Mesothelial cell of epicardium (in vitro differentiated cells): ENCODE measurements around the gene TICRR. TPM values are rescaled to one million over a fixed set of nuclear protein-coding genes. Genes with fewer than 3 reads are reported as not detected.
A peak's percentile ranks its signal among the peaks of the same experiment; 100 is the strongest.
"Not testable (repeated sequence)": the region's sequence is repeated elsewhere in the genome, so short reads cannot be mapped to it uniquely, and the experiment has no call there.

Source experiments
- DNase-seq, 2 experiments: peaks; one replicate each; pipeline ENCODE4 v3.0.0; 2021; ENCODE audit warnings: low spot score in 2 of 2; ENCODE audit not compliant: unreplicated experiment in 2 of 2
- H3K27ac Mint-ChIP-seq: 2 replicates; pipeline ENCODE4 v1.8.0; 2021; ENCODE audit warnings: mixed read lengths
- H3K27me3 Mint-ChIP-seq: 2 replicates; pipeline ENCODE4 v1.8.0; 2021; ENCODE audit warnings: low read depth, mixed read lengths
- H3K36me3 Mint-ChIP-seq: 2 replicates; pipeline ENCODE4 v1.8.0; 2021; ENCODE audit warnings: mixed read lengths
- H3K4me1 Mint-ChIP-seq: 2 replicates; pipeline ENCODE4 v1.8.0; 2021; ENCODE audit warnings: mixed read lengths
- H3K4me3 Mint-ChIP-seq: 2 replicates; pipeline ENCODE4 v1.8.0; 2021; ENCODE audit warnings: mild to moderate bottlenecking, moderate library complexity, mixed read lengths
- H3K9me3 Mint-ChIP-seq: 2 replicates; pipeline ENCODE4 v1.8.0; 2021; ENCODE audit warnings: mixed read lengths
- total RNA-seq: library from RNA; stranded (reverse); gene quantifications from 3 replicates; pipeline ENCODE4 v1.2.1, GENCODE V29; 2021
- TF ChIP-seq, protein P1 (sequence below): fragments of 200-600 bp; sonication (generic); IDR thresholded peaks from one replicate; pipeline ENCODE4 v1.5.0; 2021; ENCODE audit warnings: antibody characterized with exemption; ENCODE audit not compliant: unreplicated experiment

TICRR gene
- total RNA-seq, 1 donor from 2014 or later, result 10.2 TPM

DNA sequence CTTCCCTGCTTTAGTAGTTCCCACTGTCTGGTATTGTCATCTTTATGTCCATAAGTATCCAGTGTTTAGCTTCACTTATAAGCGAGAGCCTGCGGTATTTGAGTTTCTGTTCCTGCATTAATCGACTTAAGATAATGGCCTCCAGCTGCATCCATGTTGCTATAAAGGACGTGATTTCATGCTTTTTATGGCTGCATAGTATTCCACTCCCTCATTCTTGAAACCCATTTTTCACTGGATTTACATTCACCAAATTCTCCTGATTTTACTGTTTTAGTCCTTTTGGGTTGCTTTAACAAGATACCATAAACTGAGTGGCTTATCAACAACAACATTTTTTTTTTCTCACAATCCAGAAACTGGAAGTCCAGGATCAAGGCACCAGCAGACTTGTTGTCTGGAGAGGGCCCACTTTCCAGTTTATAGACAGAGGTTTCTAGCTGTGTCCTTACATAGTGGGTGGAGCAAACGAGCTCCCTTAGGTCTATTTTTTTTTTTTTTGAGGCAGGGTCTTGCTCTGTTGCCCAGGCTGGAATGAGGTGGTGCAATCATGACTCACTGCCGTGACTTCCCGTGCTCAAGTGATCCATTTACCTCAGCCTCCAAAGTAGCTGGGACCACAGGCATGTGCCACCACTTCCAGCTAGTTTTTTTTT lies 6.1 kb upstream of the TICRR start:
- Mint-ChIP-seq H3K4me3 (no peak overlapping the region), H3K27ac (no peak overlapping the region), H3K9me3 (peaks cover 14% of the 10 kb centered on the region), H3K36me3 (no peaks in the 10 kb centered on the region), H3K27me3 (peaks cover 11% of the 10 kb centered on the region), H3K4me1 (peaks cover 2% of the 10 kb centered on the region)
- DNase-seq, result no peak
- TF ChIP-seq, protein P1, sequence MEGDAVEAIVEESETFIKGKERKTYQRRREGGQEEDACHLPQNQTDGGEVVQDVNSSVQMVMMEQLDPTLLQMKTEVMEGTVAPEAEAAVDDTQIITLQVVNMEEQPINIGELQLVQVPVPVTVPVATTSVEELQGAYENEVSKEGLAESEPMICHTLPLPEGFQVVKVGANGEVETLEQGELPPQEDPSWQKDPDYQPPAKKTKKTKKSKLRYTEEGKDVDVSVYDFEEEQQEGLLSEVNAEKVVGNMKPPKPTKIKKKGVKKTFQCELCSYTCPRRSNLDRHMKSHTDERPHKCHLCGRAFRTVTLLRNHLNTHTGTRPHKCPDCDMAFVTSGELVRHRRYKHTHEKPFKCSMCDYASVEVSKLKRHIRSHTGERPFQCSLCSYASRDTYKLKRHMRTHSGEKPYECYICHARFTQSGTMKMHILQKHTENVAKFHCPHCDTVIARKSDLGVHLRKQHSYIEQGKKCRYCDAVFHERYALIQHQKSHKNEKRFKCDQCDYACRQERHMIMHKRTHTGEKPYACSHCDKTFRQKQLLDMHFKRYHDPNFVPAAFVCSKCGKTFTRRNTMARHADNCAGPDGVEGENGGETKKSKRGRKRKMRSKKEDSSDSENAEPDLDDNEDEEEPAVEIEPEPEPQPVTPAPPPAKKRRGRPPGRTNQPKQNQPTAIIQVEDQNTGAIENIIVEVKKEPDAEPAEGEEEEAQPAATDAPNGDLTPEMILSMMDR, result no peak

DNA sequence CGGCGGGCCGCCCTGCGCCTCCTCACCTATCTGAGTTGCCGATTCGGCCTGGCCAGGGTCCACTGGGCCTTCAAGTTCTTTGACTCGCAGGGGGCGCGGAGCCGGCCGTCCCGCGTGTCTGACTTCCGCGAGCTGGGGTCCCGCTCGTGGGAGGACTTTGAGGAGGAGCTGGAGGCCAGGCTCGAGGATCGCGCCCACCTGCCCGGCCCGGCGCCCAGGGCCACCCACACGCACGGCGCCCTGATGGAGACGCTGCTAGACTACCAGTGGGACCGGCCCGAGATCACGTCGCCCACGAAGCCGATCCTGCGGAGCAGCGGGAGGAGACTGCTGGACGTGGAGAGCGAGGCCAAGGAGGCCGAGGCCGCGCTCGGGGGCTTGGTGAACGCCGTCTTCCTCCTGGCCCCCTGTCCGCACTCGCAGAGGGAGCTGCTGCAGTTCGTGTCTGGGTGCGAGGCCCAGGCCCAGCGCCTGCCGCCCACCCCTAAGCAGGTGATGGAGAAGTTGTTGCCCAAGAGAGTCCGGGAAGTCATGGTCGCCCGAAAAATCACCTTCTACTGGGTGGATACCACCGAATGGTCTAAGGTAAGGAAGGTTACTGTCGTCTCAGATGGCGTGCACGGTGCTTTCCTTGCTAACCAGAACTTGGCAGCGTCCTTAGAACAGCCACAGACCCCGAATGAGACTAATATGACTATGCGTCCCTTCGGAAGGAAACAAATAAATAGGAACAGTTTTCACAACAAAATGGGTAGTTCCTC lies 567 bp downstream of the TICRR start:
- no peaks in the 10 kb centered on the region for H3K36me3 Mint-ChIP-seq
- peak; percentile 24 to 42 for DNase-seq
- H3K27me3 Mint-ChIP-seq, result peaks cover 7% of the 10 kb centered on the region
- peaks cover 25% of the 10 kb centered on the region for H3K4me1 Mint-ChIP-seq
- TF ChIP-seq, protein P1, result no peak
- peak overlapping the region; percentile 65 for H3K27ac Mint-ChIP-seq
- peak overlapping the region; percentile 87 for H3K4me3 Mint-ChIP-seq
- no peaks in the 10 kb centered on the region for H3K9me3 Mint-ChIP-seq

DNA sequence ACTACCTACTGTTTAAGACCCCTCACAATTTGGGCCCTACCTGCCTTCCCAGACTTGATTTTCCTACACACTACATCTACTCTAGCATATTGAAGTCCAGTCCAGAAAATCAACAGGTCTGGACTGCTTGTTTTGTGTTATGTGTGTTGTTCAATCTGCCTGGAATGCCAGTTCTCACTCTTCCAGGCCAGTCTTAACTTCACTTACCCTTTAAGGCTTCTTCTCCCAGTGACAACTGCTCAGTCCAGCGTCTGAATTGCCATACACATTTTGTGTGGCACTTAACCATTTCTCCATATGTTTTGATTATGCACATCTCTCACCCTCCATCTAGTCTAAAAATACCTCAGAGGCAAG lies 1.1 kb downstream of the TICRR start:
- Mint-ChIP-seq H3K27me3 (peaks cover 7% of the 10 kb centered on the region), H3K27ac (peak overlapping the region; percentile 15), H3K36me3 (no peaks in the 10 kb centered on the region), H3K4me1 (peaks cover 25% of the 10 kb centered on the region), H3K4me3 (peak overlapping the region; percentile 87), H3K9me3 (no peaks in the 10 kb centered on the region)
- TF ChIP-seq, protein P1, result no peak
- DNase-seq, result no peak

DNA sequence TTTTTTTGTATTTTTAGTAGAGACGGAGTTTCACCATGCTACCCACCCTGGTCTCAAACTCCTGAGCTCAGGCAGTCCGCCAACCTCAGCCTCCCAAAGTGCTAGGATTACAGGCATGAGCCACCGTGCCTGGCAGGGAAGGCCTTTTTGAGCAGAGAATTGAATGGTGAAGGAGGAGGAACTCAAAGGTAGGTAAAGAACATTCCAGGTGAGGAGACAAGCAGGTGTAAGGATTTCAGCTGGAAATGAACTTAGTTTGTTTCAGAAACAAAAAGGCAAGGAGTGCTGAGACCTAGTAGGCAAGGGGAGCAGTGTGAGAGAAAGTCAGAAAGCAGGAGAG lies 2.5 kb downstream of the TICRR start:
- Mint-ChIP-seq H3K27me3 (no peaks in the 10 kb centered on the region), H3K9me3 (no peaks in the 10 kb centered on the region), H3K36me3 (no peaks in the 10 kb centered on the region), H3K27ac (peak overlapping the region; percentile 71), H3K4me1 (peaks cover 25% of the 10 kb centered on the region), H3K4me3 (peak overlapping the region; percentile 53)
- TF ChIP-seq, protein P1, result no peak
- no peak for DNase-seq

DNA sequence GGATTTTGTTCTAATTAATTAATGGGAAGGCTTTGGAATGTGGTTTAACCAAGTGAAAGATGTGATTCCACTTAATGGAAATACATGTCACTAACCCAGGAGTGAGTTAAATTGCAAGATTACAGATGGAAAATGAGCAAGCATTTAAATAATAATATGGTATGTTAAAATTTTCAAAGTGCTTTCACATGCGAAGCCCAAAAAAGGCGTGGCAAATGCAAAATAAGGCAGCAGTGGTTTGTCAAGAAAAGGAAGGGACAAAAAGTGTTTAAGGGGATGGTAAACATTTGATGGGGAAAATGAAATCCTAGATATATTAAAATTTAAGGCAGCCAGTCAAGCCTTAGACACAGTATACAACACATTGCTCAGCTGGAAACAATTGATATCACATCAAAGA lies 2.9 kb downstream of the TICRR start:
- Mint-ChIP-seq H3K36me3 (no peaks in the 10 kb centered on the region), H3K27ac (peak overlapping the region; percentile 71), H3K4me3 (peak overlapping the region; percentile 53), H3K27me3 (no peaks in the 10 kb centered on the region), H3K9me3 (no peaks in the 10 kb centered on the region), H3K4me1 (peaks cover 25% of the 10 kb centered on the region)
- DNase-seq, result no peak
- TF ChIP-seq, protein P1, result no peak

DNA sequence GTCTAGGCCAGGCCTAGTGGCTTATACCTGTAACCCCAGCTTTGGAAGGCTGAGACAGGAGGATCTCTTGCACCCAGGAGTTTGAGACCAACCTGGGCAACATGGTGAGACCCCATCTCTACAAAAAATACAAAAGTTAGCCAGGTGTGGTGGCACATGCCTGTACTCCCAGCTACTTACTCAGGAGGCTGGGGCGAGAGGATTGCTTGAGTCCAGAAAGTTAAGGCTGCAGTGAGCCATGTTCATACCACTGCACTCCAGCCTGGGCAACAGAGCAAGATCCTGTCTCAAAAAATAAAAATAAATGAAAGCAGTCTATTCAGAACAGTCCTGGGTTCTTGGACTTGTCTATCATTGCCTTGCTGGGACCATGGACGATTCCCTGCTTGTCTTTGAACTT lies 5.5 kb downstream of the TICRR start:
- H3K36me3 Mint-ChIP-seq, H3K27ac Mint-ChIP-seq, DNase-seq, H3K9me3 Mint-ChIP-seq, H3K27me3 Mint-ChIP-seq, H3K4me3 Mint-ChIP-seq: not testable (repeated sequence)
- peaks cover 25% of the 10 kb centered on the region for H3K4me1 Mint-ChIP-seq
